GM21367 (cell line): Measurements from ENCODE around the gene KNDC1.
"Not testable (repeated sequence)": the region's sequence is repeated elsewhere in the genome, so short reads cannot be mapped to it uniquely, and the experiment has no call there.

Experiments
- ATAC-seq: cut with Tn5 transposase; IDR thresholded peaks from one replicate; pipeline ENCODE4 v1.9.1; 2021; ENCODE audit not compliant: unreplicated experiment

KNDC1 gene

GRCh38 chr10:133253361-133253955 lies 93.4 kb downstream of the KNDC1 start:
- ATAC-seq: no peak

DNA sequence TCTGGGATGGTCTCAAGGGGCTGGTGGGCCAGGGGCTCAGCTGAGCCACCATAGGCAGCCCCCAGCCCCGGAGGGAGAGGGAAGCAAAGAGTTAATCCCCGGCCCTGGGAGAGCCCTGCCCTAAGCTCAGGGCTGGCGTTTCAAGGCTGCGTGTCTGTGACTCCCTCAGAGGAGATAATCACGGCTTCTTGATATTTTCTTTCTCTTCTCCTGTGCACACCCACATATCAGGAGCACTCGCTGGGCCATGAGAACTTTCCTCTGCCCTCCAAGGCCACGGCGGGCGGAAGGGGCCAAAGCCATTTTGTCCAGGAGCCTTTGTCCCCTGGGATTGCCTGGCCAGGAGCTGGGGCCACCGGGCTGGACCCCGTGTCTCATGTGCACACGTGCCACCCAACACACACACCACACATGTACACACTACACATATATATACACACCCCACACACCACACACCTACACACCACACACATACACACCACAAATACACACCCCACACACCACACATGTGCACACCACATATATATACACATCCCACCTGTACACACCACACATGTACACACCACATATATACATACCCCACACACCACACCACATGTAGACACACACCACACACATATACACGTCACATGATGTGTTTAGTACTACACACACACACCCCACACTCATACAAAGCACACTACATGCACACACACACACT lies 94.6 kb downstream of the KNDC1 start:
- no peak for ATAC-seq

DNA sequence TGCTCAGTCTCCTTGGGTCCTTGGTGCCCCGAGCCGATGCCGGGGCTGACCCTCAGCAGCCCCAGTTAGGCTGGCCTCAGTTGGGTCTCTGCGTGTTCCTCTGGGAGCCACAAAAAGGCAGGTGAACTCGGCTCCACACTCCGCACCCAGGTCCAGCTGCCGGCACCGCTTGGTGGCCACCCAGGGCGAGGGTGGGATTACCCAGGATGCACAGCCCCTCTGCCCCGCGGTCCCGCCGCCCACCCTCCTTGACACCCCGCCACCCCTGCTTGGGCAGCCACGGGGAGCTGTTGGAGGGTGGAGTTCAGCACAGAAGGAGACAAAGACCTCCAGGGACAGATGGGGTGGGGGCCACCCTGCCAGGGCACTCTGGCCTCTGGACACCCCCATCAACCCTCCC lies 95.3 kb downstream of the KNDC1 start:
- ATAC-seq: no peak

GRCh38 chr10:133257489-133258065 lies 97.6 kb downstream of the KNDC1 start:
- no peak for ATAC-seq

DNA sequence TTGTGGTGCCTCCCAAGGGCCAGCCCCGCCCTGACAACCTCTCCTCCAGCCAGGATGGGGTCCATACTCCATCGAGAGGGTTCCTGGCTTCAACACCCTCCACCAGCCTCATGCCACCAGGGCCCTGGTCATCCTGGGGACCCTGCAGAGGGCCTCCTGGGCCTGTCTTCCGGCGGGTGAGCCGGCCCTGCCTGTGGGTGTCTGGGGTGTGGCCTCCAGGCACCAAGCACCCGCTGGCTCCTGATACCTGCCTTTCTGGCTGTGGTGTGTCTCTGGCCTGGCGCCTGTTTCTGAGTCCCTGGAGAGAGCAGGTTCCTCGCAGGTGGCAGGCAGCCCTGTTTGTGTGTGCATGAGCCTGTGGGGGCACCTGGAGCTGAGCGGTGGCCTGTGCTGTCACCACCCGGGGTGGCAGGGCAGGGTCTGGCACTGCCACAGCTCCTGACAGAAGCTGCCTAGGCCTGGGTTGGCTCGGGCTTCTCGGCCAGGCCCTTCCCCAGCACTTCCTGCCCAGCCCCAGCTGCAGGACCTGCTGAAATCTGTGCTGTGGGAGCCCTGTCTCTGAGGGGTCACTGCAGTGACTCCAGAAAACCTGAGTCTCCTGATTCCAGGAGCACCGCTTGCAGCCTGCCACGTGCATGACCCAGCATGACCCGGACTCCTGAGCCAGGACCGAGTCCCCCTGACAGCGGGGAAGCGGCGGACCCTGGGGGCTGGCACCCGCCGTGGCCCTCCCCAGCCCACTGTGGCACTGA lies 98.2 kb downstream of the KNDC1 start:
- ATAC-seq: no peak

- no peak for ATAC-seq
These were observed 99.0 kb downstream of the KNDC1 start for GRCh38 chr10:133258818-133259601.

GRCh38 chr10:133259602-133259989 lies 99.6 kb downstream of the KNDC1 start:
- ATAC-seq: no peak

GRCh38 chr10:133260895-133261725 lies 101.1 kb downstream of the KNDC1 start:
- peak; percentile 42 for ATAC-seq

DNA sequence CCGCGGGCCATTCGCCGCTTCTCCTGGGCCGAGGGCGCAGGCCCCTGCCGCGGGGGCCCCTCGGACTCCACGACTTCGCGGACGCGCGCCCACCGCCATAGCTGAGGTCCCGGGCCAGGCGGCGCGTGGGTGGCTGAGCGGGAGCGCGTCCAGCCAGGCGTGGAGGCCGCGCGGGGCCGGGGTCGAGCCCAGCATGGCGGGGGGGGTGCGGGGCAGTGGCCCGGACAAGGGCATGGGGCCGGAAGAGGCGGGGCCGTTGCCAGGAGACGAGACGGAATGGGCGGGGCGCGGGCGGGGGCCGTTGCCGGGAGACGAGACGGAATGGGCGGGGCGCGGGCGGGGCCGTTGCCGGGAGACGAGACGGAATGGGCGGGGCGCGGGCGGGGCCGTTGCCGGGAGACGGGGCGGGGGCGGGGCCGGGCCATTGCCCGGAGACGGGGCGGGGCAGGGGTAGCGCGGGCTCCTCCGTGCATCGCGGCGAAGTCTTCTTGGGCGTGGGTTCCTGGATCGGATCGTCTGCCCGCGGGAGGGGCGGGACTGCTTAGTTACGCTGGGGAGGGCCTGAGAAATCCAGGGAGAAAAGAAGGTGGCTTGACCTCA lies 101.8 kb downstream of the KNDC1 start:
- ATAC-seq: peak; percentile 45

- ATAC-seq: no peak
These were observed 102.7 kb downstream of the KNDC1 start for GRCh38 chr10:133262696-133263095.

DNA sequence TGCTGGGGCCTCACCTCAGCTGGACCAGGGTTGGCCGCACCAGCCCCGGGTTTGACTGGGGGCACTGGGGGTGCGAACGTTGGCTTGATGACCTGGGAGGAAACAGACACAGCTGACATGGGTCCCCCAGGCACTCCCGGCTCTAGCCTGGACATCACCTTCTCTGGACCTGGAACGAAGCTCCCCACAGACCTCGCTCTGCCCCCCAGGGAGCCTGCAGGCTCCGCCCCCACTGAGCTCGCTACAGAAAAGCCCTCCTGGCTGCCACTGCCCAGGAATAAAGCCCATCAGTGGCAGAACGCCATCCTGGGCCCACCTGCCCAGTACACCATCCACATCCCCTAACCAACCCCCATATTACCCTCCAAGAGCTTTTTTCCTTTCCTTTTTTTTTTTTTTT lies 103.7 kb downstream of the KNDC1 start:
- no peak for ATAC-seq

DNA sequence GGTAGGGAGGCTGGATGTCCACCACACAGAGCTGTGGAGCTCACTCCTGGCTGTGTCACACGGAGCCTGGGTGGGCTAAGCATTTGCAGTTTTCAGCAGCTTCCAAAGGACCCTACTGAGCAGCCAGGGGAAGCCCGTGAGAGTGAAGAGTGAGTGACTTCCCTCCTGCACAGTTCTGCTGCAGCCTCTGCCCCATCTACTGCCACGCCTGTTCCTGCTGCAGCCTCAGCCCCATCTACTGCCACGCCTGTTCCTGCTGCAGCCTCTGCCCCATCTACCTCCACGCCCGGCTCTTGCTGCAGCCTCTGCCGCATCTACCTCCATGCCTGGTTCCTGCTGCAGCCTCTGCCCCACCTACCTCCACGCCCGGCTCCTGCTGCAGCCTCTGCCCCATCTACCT lies 104.4 kb downstream of the KNDC1 start:
- no peak for ATAC-seq

GRCh38 chr10:133265052-133265451 lies 105.0 kb downstream of the KNDC1 start:
- ATAC-seq: not testable (repeated sequence)

GRCh38 chr10:133266056-133266795 lies 106.2 kb downstream of the KNDC1 start:
- no peak for ATAC-seq

DNA sequence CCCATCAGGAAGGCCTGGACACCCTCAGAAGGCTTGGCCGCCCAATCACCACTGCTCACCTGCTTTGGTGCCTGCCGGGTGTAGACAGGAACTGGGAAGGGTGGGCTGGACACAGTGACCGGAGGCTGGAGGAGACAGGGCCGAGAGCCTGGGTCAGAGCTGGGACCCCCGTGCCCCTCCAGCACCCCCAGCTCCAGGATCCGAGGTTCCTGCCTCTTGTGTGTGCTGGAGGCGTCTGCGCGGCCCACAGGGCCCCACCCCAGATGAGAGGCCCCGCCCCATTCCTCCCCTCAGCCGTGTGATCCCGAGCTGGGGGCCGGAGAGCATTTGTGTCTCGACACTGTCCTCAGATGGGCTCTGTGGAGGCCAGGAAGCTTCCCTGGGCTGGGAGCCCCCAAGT lies 107.3 kb downstream of the KNDC1 start:
- ATAC-seq: no peak

DNA sequence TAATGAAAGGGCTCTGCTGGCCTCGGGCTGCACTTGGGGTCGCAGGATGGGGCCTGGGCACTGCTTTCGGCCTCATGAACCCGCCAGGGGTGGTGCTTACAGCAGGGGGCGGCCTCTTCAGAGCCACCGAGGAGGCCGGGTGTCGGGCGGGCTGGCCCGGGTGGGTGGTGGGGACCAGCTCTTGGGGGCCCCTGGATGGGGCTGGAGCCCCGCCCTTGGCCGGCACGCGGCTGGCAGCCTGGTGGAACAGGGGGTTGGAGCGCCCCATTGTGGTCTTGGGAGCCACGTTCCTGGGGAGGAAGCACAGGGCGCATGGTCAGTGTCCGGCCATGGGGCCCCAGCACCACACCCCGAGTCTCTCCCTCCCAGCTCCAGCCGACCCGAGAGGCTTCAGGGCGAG lies 107.8 kb downstream of the KNDC1 start:
- ATAC-seq: no peak

- no peak for ATAC-seq
These were observed 108.5 kb downstream of the KNDC1 start for GRCh38 chr10:133268532-133268931.

DNA sequence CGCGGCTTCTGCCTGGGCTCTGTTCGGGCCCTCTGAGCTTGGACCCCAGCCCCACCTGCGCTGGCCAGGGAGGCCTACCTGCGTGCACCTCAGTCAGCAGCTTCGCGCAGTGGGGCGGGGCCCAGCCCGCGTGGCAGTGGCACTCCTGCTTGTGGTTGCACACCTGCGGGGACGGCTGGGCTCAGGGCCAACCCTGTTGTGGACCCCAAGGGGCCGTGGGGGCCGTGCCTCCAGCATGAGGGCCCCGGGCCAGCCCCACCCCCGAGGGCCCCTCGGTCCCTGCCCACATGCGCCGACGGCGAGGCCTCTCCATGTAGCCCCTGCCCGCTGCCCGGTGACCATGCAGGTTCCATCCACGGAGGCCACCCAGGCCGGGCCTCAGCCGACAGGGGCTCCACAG lies 109.3 kb downstream of the KNDC1 start:
- no peak for ATAC-seq

DNA sequence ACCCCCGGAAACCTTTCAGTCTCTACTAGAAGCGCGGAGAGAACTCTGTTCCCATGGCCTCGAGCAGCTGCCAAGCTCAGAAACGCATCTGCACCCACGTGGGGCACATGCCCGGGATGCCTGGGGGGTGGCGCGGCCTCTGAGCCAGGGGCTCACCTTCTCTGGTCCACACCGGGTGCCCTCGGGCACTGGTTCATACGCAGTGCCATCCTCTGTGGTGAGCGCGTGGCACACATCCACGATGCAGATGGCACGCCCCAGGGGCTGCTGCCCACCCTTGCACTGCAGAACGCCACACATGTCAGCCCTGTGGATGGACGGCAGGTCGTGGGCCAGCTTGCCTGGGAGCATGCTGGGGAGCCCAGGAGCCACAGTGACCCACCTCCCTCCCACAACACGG lies 110.2 kb downstream of the KNDC1 start:
- ATAC-seq: no peak
